AG09309 (cell line): ENCODE data around the gene ZNF622.

Source experiments
- DNase-seq: peaks from one replicate; pipeline ENCODE4 v3.0.0-alpha.2; 2010; ENCODE audit warnings: low read depth
- H3K4me3 ChIP-seq: 2 replicates; pipeline ENCODE4 v1.5.1; 2011; ENCODE audit warnings: mild to moderate bottlenecking, low read depth, low read length, moderate library complexity; ENCODE audit not compliant: control insufficient read depth
- TF ChIP-seq, protein P1 (sequence below): IDR thresholded peaks from 2 replicates; pipeline ENCODE4 v1.5.1; 2011; ENCODE audit warnings: mild to moderate bottlenecking, low read depth, low read length, inconsistent platforms; ENCODE audit not compliant: insufficient read depth, control insufficient read depth; ENCODE audit errors: missing control alignments

Gene ZNF622

DNA sequence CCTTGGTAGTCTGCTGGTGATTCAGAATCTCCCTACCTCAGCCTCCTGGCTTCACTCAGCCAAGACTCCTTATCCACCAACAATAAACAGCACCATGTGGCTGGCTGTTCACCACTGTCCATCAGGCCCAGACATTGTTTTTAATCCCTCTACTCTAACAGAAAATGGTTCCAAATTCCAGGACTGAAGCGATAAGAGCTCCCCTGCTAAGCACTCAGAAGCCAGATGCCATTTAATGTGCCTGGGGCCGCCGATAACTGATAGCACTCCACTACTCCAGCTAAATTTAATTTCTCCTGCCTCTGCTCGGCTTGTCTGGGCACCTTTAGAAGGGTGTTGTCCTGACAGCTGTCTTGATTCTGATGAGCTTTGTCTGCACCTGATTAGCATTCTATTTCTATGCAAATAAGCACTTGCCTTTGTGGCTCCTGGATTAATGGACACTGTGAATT, 47.1 kb downstream of the ZNF622 start:
- TF ChIP-seq, protein P1, sequence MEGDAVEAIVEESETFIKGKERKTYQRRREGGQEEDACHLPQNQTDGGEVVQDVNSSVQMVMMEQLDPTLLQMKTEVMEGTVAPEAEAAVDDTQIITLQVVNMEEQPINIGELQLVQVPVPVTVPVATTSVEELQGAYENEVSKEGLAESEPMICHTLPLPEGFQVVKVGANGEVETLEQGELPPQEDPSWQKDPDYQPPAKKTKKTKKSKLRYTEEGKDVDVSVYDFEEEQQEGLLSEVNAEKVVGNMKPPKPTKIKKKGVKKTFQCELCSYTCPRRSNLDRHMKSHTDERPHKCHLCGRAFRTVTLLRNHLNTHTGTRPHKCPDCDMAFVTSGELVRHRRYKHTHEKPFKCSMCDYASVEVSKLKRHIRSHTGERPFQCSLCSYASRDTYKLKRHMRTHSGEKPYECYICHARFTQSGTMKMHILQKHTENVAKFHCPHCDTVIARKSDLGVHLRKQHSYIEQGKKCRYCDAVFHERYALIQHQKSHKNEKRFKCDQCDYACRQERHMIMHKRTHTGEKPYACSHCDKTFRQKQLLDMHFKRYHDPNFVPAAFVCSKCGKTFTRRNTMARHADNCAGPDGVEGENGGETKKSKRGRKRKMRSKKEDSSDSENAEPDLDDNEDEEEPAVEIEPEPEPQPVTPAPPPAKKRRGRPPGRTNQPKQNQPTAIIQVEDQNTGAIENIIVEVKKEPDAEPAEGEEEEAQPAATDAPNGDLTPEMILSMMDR, result no peak
- DNase-seq, result no peak
- H3K4me3 ChIP-seq, result no peak overlapping the region

- no peak overlapping the region for H3K4me3 ChIP-seq
- TF ChIP-seq, protein P1, result no peak
- DNase-seq, result no peak
Measured at GRCh38 chr5:16417398-16418074, 48.1 kb downstream of the ZNF622 start.

- no peak for DNase-seq
- H3K4me3 ChIP-seq, result no peak overlapping the region
- TF ChIP-seq, protein P1, result no peak
Measured at GRCh38 chr5:16414861-16415260, 50.7 kb downstream of the ZNF622 start.

- TF ChIP-seq, protein P1, result no peak
- H3K4me3 ChIP-seq, result no peak overlapping the region
- no peak for DNase-seq
Measured at GRCh38 chr5:16413166-16413860, 52.3 kb downstream of the ZNF622 start.

- TF ChIP-seq, protein P1, result no peak
- DNase-seq, result no peak
- no peak overlapping the region for H3K4me3 ChIP-seq
Measured at GRCh38 chr5:16412556-16412955, 53.0 kb downstream of the ZNF622 start.

DNA sequence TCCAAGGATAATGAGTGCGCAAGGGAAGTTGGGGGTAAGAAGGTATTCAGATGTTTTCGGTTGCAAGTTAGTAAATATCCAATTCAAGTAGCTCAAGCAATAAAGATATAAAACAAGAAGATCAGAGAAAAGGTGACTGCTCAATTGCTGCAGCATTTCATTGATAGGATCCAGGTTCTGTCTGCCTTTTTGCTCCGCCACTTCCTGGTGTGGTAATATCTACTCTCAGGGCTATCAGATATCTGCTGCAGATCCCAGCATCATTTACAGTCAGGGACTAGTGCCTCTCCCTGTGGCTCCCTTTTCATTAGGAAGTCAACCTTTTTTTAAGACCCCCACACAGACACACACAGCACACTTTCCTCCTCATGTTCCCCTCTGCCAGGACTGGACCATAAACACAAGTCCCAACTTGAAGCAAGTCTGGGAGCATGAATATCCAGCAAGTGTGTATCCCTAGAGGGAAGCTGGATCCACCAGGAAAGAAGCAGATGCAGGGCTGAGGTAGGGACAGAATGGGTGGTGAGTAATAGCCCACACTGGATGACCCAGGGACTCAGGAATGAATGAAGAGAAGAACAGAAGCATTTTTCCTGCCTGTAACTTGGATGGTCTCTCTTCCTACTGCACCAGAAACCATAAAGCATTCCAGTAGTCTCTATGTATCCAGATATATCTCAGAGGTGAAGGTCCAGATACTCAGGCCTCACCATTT, 53.7 kb downstream of the ZNF622 start:
- no peak for DNase-seq
- no peak overlapping the region for H3K4me3 ChIP-seq
- TF ChIP-seq, protein P1, result no peak
